K562 (cell line): ENCODE measurements around the gene CACNA2D3. TPM values are rescaled to one million over a fixed set of nuclear protein-coding genes. Genes with fewer than 3 reads are reported as not detected.

ENCODE experiments used
- ATAC-seq: fragments of 200-7000 bp; cut with Tn5 transposase; 3 replicates; pipeline ENCODE4 v1.9.1; 2020; ENCODE audit warnings: moderate library complexity
- BruUV-seq: library from RNA; stranded (reverse); fragments of 400-500 nt; replicated peaks from 2 replicates; lab custom pipeline; 2021; lab: Mats Ljungman, UMichigan
- CTCF ChIA-PET: fragments of 300-600 bp; formaldehyde crosslinking; extraction: SDS; loops from one replicate; lab custom pipeline; 2021; ENCODE audit warnings: low intra/inter-chr PET ratio; lab: Yijun Ruan, JAX
- POLR2A ChIA-PET: fragments of 300-600, 350-650 bp; sonication (Branson Sonifier 250); formaldehyde crosslinking; extraction: SDS; loops from one replicate; lab custom pipeline; 2021; ENCODE audit warnings: antibody characterized with exemption, inconsistent platforms; lab: Yijun Ruan, JAX
- DNase-seq, 4 experiments: peaks; one replicate each; pipeline versions ENCODE4 v3.0.0 to v3.0.0-alpha.2; 2011 to 2018; ENCODE audit warnings: low spot score in 3 of 4, mixed read lengths in 3 of 4; ENCODE audit errors: extremely low read depth in 1 of 4
- FAIRE-seq: peaks from 2 replicates; lab custom pipeline; 2011; peaks lifted over from hg19 to GRCh38; lab: Jason Lieb, UNC
- H2AFZ ChIP-seq: 2 replicates; pipeline ENCODE4 v1.6.0; 2011; ENCODE audit warnings: low read depth, low read length, control low read depth, inconsistent platforms
- H3K27ac ChIP-seq: fragments of 200-600 bp; 3 replicates; pipeline ENCODE4 v1.8.0; 2011; ENCODE audit warnings: low read depth, mild to moderate bottlenecking, control low read depth, inconsistent platforms, low read length, moderate library complexity, mixed read lengths; ENCODE audit errors: extremely low read depth
- H3K27me3 ChIP-seq, 2 experiments: fragments of 300-600 bp in 1 of 2; 2 replicates in 1 of 2; 3 replicates in 1 of 2; pipeline versions ENCODE4 v1.6.0 to v1.8.0; 2011; ENCODE audit warnings: inconsistent platforms in 2 of 2, low read length in 2 of 2, mild to moderate bottlenecking in 1 of 2, mixed read lengths in 1 of 2, moderate library complexity in 1 of 2; ENCODE audit not compliant: control insufficient read depth in 2 of 2, insufficient read depth in 2 of 2
- H3K36me3 ChIP-seq: fragments of 300-600 bp; 3 replicates; pipeline ENCODE4 v1.8.0; 2011; ENCODE audit warnings: mild to moderate bottlenecking, low read length, inconsistent platforms; ENCODE audit not compliant: control insufficient read depth, insufficient read depth
- H3K4me1 ChIP-seq, 2 experiments: fragments of 200-600 bp in 1 of 2; replicated peaks in 1 of 2; 2 replicates in 1 of 2; 3 replicates in 1 of 2; pipeline versions ENCODE4 v1.5.1 to v1.8.0; 2011; ENCODE audit warnings: inconsistent platforms in 2 of 2, low read length in 2 of 2, mild to moderate bottlenecking in 1 of 2, mixed read lengths in 1 of 2, moderate library complexity in 1 of 2; ENCODE audit not compliant: control insufficient read depth in 2 of 2, insufficient read depth in 2 of 2
- H3K4me2 ChIP-seq: 2 replicates; pipeline ENCODE4 v1.6.1; 2011; ENCODE audit warnings: low read length, control low read depth, inconsistent platforms, mixed read lengths; ENCODE audit not compliant: insufficient read depth
- H3K4me3 ChIP-seq: fragments of 200-600 bp; sonication (generic), shearing (Covaris generic); 2 replicates; pipeline ENCODE4 v1.5.1; 2016; ENCODE audit warnings: control low read depth, inconsistent platforms
- H3K79me2 ChIP-seq: fragments of 200-600 bp; 3 replicates; pipeline ENCODE4 v1.8.0; 2011; ENCODE audit warnings: low read length, inconsistent platforms; ENCODE audit not compliant: control insufficient read depth, insufficient read depth
- H3K9ac ChIP-seq, 2 experiments: 2 replicates each; pipeline versions ENCODE4 v1.6.0 to v1.6.1; 2011; ENCODE audit warnings: low read depth in 2 of 2, low read length in 2 of 2, control low read depth in 1 of 2, inconsistent platforms in 1 of 2, mild to moderate bottlenecking in 1 of 2, mixed read lengths in 1 of 2; ENCODE audit not compliant: insufficient read depth in 1 of 2
- H3K9me1 ChIP-seq: one replicate; pipeline ENCODE4 v1.6.0; 2011; ENCODE audit warnings: inconsistent platforms, mild to moderate bottlenecking, low read length, moderate library complexity; ENCODE audit not compliant: control insufficient read depth, insufficient read depth
- H3K9me3 ChIP-seq: replicated peaks from 2 replicates; pipeline ENCODE4 v1.5.1; 2011; ENCODE audit warnings: low read depth, low read length, inconsistent platforms; ENCODE audit not compliant: control insufficient read depth, insufficient read depth
- H4K20me1 ChIP-seq: replicated peaks from 2 replicates; pipeline ENCODE4 v1.6.1; 2011; ENCODE audit warnings: low read length, inconsistent platforms, mixed read lengths; ENCODE audit not compliant: control insufficient read depth, insufficient read depth
- BHLHE40 ChIP-seq: IDR thresholded peaks from 2 replicates; pipeline ENCODE4 v1.6.1; 2011; ENCODE audit warnings: low read length, improper control_type of control experiment
- EP400 ChIP-seq: fragments of 450-650 bp; IDR thresholded peaks from 2 replicates; pipeline ENCODE4 v1.6.1; 2017; ENCODE audit warnings: antibody characterized with exemption, mild to moderate bottlenecking, moderate library complexity
- HINFP ChIP-seq: fragments of 450-650 bp; conservative IDR thresholded peaks from 2 replicates; pipeline ENCODE4 v1.6.1; 2016; ENCODE audit warnings: missing genetic modification characterization, low read depth, mild to moderate bottlenecking, control low read depth, missing compliant biosample characterization
- IFI16 ChIP-seq: fragments of 250-450 bp; sonication (Bioruptor Pico); IDR thresholded peaks from 2 replicates; pipeline ENCODE4 v2.1.2; 2022; ENCODE audit warnings: mild to moderate bottlenecking, inconsistent platforms
- KDM1A ChIP-seq, 2 experiments: fragments of 450-650 bp; IDR thresholded peaks; 2 replicates each; pipeline ENCODE4 v1.6.1; 2016; ENCODE audit warnings: mild to moderate bottlenecking in 2 of 2
- NFE2L1 ChIP-seq: fragments of 450-650 bp; IDR thresholded peaks from 2 replicates; pipeline ENCODE4 v1.6.1; 2016; ENCODE audit warnings: missing genetic modification characterization, low read depth, mild to moderate bottlenecking, missing compliant biosample characterization, moderate library complexity, borderline replicate concordance
- NFIC ChIP-seq: fragments of 450-650 bp; IDR thresholded peaks from 2 replicates; pipeline ENCODE4 v1.6.1; 2017; ENCODE audit warnings: mild to moderate bottlenecking, inconsistent platforms
- PHF21A ChIP-seq: fragments of 450-650 bp; IDR thresholded peaks from 2 replicates; pipeline ENCODE4 v1.6.1; 2017; ENCODE audit warnings: low read depth, borderline replicate concordance
- RREB1 ChIP-seq: fragments of 250-450 bp; sonication (Bioruptor Pico); IDR thresholded peaks from 2 replicates; pipeline ENCODE4 v1.4.0; 2020
- SMC3 ChIP-seq: conservative IDR thresholded peaks from 2 replicates; pipeline ENCODE4 v1.6.1; 2011; ENCODE audit warnings: low read depth, low read length, improper control_type of control experiment; ENCODE audit not compliant: insufficient read depth
- TAF9B ChIP-seq: fragments of 450-650 bp; IDR thresholded peaks from 2 replicates; pipeline ENCODE4 v1.6.1; 2018; ENCODE audit warnings: mild to moderate bottlenecking; ENCODE audit not compliant: partially characterized antibody
- YY1 ChIP-seq, 3 experiments: IDR thresholded peaks; 2 replicates each; pipeline ENCODE4 v1.6.1; 2011; ENCODE audit warnings: low read length in 2 of 3, mild to moderate bottlenecking in 2 of 3, moderate library complexity in 2 of 3, borderline replicate concordance in 1 of 3, control low read depth in 1 of 3, low read depth in 1 of 3; ENCODE audit not compliant: insufficient read depth in 3 of 3, insufficient replicate concordance in 2 of 3, control insufficient read depth in 1 of 3, insufficient read length in 1 of 3; ENCODE audit errors: extremely low read depth in 1 of 3
- ZNF282 ChIP-seq: sonication (generic); formaldehyde crosslinking; IDR thresholded peaks from 2 replicates; pipeline ENCODE4 v1.8.1; 2023; ENCODE audit warnings: missing genetic modification reagents
- ZNF785 ChIP-seq: fragments of 250-450 bp; sonication (Bioruptor Pico); IDR thresholded peaks from 2 replicates; pipeline ENCODE4 v1.4.0; 2020; ENCODE audit warnings: mild to moderate bottlenecking
- WGBS: fragments of 100-300 bp; shearing (Covaris generic); methylation state at CpG from one replicate; pipeline ENCODE4 v1.1.6; 2016; ENCODE audit warnings: low coverage, mixed read lengths; ENCODE audit not compliant: insufficient coverage; ENCODE audit errors: missing lambda C conversion rate; 5-methylcytosine and 5-hydroxymethylcytosine counted together
- in situ Hi-C: fragments of 300-500 bp; cut with MboI; formaldehyde crosslinking; loops from 4 replicates; pipeline ENCODE4 v1.15.0; 2018; ENCODE audit warnings: inconsistent platforms, mixed read lengths
- intact Hi-C: fragments of 100-400 bp; cut with micrococcal nuclease; formaldehyde crosslinking; loops from 2 replicates; pipeline ENCODE4 v1.14.2; 2022
- polyA plus RNA-seq, 8 experiments: library from polyadenylated mRNA; depleted of rRNA in 4 of 8; stranded (reverse) in 5 of 8; unstranded in 3 of 8; fragments of >200 nt; fragmentation: Nextera tagmentation in 2 of 8; fragmentation: Illumina TruSeq in 1 of 8; extraction: Ambion mirVana in 2 of 8; extraction: Trizol in 1 of 8; gene quantifications; 2 replicates each; pipeline versions ENCODE4 v1.2.1 to v1.2.3, GENCODE V29; 2011 to 2014; ENCODE audit warnings: inconsistent platforms in 1 of 8, missing spikeins in 1 of 8
- total RNA-seq, 7 experiments: library from RNA; depleted of rRNA in 6 of 7; stranded (reverse); fragments of >200 nt in 6 of 7; fragmentation: Illumina TruSeq in 2 of 7; extraction: Trizol in 2 of 7; gene quantifications; 2 replicates each; pipeline versions ENCODE4 v1.2.1 to v1.2.3, GENCODE V29; 2011 to 2021; ENCODE audit warnings: low replicate concordance in 1 of 7
- TF ChIP-seq, protein P1 (sequence below): conservative IDR thresholded peaks from 2 replicates; pipeline ENCODE4 v1.6.1; 2011; ENCODE audit warnings: low read depth, mild to moderate bottlenecking, low read length; ENCODE audit not compliant: control insufficient read depth

Gene CACNA2D3
- total and polyA plus RNA-seq, 9 of the 15 experiments (the other 6 are each of a cell fraction or from before 2014, with no cell fraction given) = 0.01 TPM; not detected in 8

DNA sequence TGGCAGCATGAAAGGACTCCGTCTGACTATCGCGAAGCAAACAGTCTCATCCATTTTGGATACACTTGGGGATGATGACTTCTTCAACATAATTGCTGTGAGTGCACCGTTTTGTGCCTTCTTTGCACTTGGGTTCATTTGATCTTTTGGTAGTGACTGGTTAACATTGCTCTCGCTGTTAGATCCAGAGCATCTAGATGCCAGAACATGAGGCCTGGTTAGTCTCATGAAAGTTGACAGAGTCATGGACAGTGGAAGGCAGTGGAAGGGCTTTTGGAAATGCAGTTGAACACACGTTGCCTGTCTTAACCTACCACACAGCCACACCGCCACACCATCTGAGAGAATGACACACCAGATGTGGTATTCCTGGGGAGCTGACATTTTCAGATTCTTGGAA, 447.7 kb downstream of the CACNA2D3 start:
- H3K27me3 ChIP-seq = no peaks in the 10 kb centered on the region
- H3K4me3 ChIP-seq = no peak overlapping the region
- no TSS peak for BruUV-seq
- no peak overlapping the region for H2AFZ ChIP-seq
- FAIRE-seq (no peak), ATAC-seq (no peak), DNase-seq (no peak)
- H3K4me2 ChIP-seq = no peak overlapping the region
- H3K9me3 ChIP-seq = no peaks in the 10 kb centered on the region
- no peaks in the 10 kb centered on the region for H3K36me3 ChIP-seq
- H3K79me2 ChIP-seq = no peaks in the 10 kb centered on the region
- WGBS = 0% methylated on average over 7 of the region's 7 CpGs
- H3K4me1 ChIP-seq = no peaks in the 10 kb centered on the region
- ChIA-PET POLR2A (interaction anchor here (0.6 kb wide), 1 partner anchor 33 kb away, joined by 3 read pairs; no protein-coding TSS in a partner anchor), CTCF (no interaction called here)
- in situ Hi-C loops (no loop called here), intact Hi-C loops (no loop called here)
- no peaks in the 10 kb centered on the region for H4K20me1 ChIP-seq
- no peak overlapping the region for H3K27ac ChIP-seq
- no peak overlapping the region for H3K9ac ChIP-seq
- H3K9me1 ChIP-seq = no peaks in the 10 kb centered on the region
- TF ChIP-seq, protein P1, sequence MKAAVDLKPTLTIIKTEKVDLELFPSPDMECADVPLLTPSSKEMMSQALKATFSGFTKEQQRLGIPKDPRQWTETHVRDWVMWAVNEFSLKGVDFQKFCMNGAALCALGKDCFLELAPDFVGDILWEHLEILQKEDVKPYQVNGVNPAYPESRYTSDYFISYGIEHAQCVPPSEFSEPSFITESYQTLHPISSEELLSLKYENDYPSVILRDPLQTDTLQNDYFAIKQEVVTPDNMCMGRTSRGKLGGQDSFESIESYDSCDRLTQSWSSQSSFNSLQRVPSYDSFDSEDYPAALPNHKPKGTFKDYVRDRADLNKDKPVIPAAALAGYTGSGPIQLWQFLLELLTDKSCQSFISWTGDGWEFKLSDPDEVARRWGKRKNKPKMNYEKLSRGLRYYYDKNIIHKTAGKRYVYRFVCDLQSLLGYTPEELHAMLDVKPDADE = no peak
- TF ChIP-seq KDM1A (IDR thresholded peaks at IDR 0.05) (no peak), ZNF282 (CRISPR knock-in tag) (no peak), ZNF785 (CRISPR knock-in tag) (no peak), SMC3 (no peak), NFIC (no peak), YY1 (IDR thresholded peaks at IDR 0.05; ENCODE audit: borderline replicate concordance in 1 of 3, control insufficient read depth in 1 of 3, extremely low read depth in 1 of 3, insufficient read depth in 3 of 3, insufficient read length in 1 of 3, insufficient replicate concordance in 2 of 3, low read depth in 1 of 3, low read length in 2 of 3) (no peak), PHF21A (no peak), IFI16 (CRISPR knock-in tag) (no peak), NFE2L1 (no peak), EP400 (no peak), BHLHE40 (no peak), HINFP (no peak), TAF9B (no peak), RREB1 (CRISPR knock-in tag) (no peak)
